ENCODE data around the gene MED12L. TPM values are rescaled to one million over a fixed set of nuclear protein-coding genes. Genes with fewer than 3 reads are reported as not detected.
"Not testable (repeated sequence)": the region's sequence is repeated elsewhere in the genome, so short reads cannot be mapped to it uniquely, and the experiment has no call there.

MED12L gene
- total RNA-seq, 1 donor from 2014 or later, result 1.4 TPM

DNA sequence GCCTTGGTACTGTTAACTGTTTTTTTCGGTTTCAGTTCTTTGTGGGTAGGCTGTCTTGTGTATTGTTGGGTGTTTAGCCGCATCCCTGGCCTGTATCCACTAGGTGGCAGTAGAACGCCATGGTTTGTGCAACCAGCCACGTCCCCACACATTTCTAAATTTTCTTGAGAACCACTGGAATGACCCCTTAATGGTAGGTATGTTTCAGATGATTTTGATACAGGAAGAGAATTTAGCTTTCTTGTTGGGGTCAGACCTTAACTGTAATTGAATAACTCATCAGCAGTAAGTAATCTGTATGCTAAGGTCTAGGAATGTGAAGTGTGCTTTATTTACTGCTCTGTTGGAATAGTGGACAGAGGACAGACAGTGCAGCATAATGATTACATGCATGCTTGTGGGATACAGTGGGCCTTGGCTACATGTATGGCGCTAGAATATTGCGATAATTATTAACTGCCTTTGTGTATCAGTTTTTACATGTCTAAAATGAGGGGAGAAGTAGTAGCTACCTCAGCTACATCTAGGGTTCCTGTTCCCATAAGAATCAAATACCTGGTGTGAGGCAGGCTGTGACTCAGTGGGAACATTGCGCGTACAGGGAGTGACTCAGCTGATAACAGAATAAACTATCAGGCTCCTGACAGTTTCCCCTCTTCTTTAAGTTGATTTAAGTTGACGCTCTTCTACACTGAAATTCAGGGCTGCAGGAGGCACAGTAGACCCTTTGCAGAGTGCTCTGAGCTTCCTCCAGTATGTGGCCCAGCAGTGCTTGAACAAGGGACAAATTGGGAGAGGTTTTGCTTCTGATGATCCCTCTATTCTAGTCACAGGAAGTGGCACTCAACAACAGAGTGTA, 142.6 kb downstream of the MED12L start:
- Mint-ChIP-seq H3K4me3 (ENCODE audit: unreplicated experiment) (no peak overlapping the region), H3K9me3 (ENCODE audit: unreplicated experiment) (no peaks in the 10 kb centered on the region), H3K4me1 (ENCODE audit: unreplicated experiment) (peaks cover 36% of the 10 kb centered on the region), H3K27me3 (ENCODE audit: unreplicated experiment) (no peaks in the 10 kb centered on the region), H3K27ac (ENCODE audit: unreplicated experiment) (peak overlapping the region; percentile 82), H3K36me3 (ENCODE audit: unreplicated experiment) (no peaks in the 10 kb centered on the region)
- TF ChIP-seq, protein P1, sequence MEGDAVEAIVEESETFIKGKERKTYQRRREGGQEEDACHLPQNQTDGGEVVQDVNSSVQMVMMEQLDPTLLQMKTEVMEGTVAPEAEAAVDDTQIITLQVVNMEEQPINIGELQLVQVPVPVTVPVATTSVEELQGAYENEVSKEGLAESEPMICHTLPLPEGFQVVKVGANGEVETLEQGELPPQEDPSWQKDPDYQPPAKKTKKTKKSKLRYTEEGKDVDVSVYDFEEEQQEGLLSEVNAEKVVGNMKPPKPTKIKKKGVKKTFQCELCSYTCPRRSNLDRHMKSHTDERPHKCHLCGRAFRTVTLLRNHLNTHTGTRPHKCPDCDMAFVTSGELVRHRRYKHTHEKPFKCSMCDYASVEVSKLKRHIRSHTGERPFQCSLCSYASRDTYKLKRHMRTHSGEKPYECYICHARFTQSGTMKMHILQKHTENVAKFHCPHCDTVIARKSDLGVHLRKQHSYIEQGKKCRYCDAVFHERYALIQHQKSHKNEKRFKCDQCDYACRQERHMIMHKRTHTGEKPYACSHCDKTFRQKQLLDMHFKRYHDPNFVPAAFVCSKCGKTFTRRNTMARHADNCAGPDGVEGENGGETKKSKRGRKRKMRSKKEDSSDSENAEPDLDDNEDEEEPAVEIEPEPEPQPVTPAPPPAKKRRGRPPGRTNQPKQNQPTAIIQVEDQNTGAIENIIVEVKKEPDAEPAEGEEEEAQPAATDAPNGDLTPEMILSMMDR (IDR thresholded peaks at IDR 0.05), result peak; percentile 98
- DNase-seq (ENCODE audit: extremely low spot score, unreplicated experiment), result no peak

DNA sequence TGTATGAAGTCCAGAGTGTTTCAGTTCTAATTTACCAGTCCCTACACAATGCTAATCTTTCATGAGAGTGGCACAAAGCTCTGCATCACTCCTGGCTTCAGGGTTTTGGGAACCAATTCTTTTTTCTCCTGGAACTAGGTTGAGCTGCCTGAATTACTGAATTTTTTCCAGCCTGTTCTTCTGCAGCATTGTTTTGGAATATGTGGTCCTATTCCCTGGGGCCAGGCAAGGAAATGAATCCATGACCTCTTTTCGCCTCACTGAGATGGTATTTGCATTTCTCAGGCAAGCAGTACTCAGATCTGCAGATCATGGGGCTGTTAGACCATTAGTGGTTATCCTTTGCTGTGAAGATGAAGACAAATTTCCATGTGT, 143.2 kb downstream of the MED12L start:
- H3K4me3 Mint-ChIP-seq (ENCODE audit: unreplicated experiment), result no peak overlapping the region

GRCh38 chr3:151230646-151231045, 145.2 kb downstream of the MED12L start:
- Mint-ChIP-seq H3K9me3 (ENCODE audit: unreplicated experiment) (no peaks in the 10 kb centered on the region), H3K4me3 (ENCODE audit: unreplicated experiment) (no peak overlapping the region), H3K4me1 (ENCODE audit: unreplicated experiment) (peaks cover 36% of the 10 kb centered on the region), H3K36me3 (ENCODE audit: unreplicated experiment) (no peaks in the 10 kb centered on the region), H3K27ac (ENCODE audit: unreplicated experiment) (no peak overlapping the region), H3K27me3 (ENCODE audit: unreplicated experiment) (no peaks in the 10 kb centered on the region)
- no peak for DNase-seq (ENCODE audit: extremely low spot score, unreplicated experiment)
- TF ChIP-seq, protein P1 (IDR thresholded peaks at IDR 0.05), result no peak

More for the DNA sequence above, 143.2 kb downstream of the MED12L start:
- H3K9me3 Mint-ChIP-seq (ENCODE audit: unreplicated experiment), result no peaks in the 10 kb centered on the region
- TF ChIP-seq, protein P1 (IDR thresholded peaks at IDR 0.05), result no peak
- H3K4me1 Mint-ChIP-seq (ENCODE audit: unreplicated experiment), result peaks cover 36% of the 10 kb centered on the region
- H3K36me3 Mint-ChIP-seq (ENCODE audit: unreplicated experiment), result no peaks in the 10 kb centered on the region
- no peaks in the 10 kb centered on the region for H3K27me3 Mint-ChIP-seq (ENCODE audit: unreplicated experiment)
- DNase-seq (ENCODE audit: extremely low spot score, unreplicated experiment), result no peak
- peak overlapping the region; percentile 82 for H3K27ac Mint-ChIP-seq (ENCODE audit: unreplicated experiment)

- not testable (repeated sequence) for H3K27ac Mint-ChIP-seq (ENCODE audit: unreplicated experiment); H3K27me3 Mint-ChIP-seq (ENCODE audit: unreplicated experiment); H3K36me3 Mint-ChIP-seq (ENCODE audit: unreplicated experiment); H3K4me3 Mint-ChIP-seq (ENCODE audit: unreplicated experiment); DNase-seq (ENCODE audit: extremely low spot score, unreplicated experiment); H3K9me3 Mint-ChIP-seq (ENCODE audit: unreplicated experiment)
- H3K4me1 Mint-ChIP-seq (ENCODE audit: unreplicated experiment), result peaks cover 22% of the 10 kb centered on the region
These were observed 146.9 kb downstream of the MED12L start for GRCh38 chr3:151232403-151232802.

DNA sequence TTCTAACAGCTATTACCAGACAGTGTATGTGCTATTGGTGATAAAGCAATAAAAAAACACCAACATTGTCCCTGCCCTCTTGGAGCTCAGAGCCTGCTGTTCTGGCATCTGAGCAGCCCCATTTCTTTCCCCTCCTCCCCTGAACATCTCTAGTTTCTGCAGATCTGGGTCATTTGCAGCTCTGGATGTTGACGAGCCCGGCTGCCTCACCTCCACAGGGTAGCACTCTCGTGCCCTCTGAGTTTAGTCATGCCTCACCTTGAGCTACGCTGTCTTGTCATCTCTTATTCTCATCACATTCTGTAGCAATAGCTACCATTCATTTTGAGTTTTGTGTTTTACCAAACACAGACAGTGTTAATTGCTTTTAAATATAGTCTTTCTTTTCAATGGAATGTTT, 147.5 kb downstream of the MED12L start:
- H3K27me3 Mint-ChIP-seq (ENCODE audit: unreplicated experiment), result no peaks in the 10 kb centered on the region
- TF ChIP-seq, protein P1 (IDR thresholded peaks at IDR 0.05), result no peak
- H3K4me3 Mint-ChIP-seq (ENCODE audit: unreplicated experiment), result no peak overlapping the region
- DNase-seq (ENCODE audit: extremely low spot score, unreplicated experiment), result no peak
- peaks cover 17% of the 10 kb centered on the region for H3K4me1 Mint-ChIP-seq (ENCODE audit: unreplicated experiment)
- H3K9me3 Mint-ChIP-seq (ENCODE audit: unreplicated experiment), result no peaks in the 10 kb centered on the region
- H3K27ac Mint-ChIP-seq (ENCODE audit: unreplicated experiment), result no peak overlapping the region
- H3K36me3 Mint-ChIP-seq (ENCODE audit: unreplicated experiment), result no peaks in the 10 kb centered on the region
